ENCODE results near the gene RPGRIP1L.
A peak's percentile ranks its signal among the peaks of the same experiment; 100 is the strongest.

RPGRIP1L gene

GRCh38 chr16:53559270-53559951 lies 144.2 kb downstream of the RPGRIP1L start:
- H3K9me3 Mint-ChIP-seq: no peaks in the 10 kb centered on the region
- DNase-seq (ENCODE audit: low spot score in 2 of 2) (no peak), ATAC-seq (ENCODE audit: low read depth) (no peak)
- H3K27me3 Mint-ChIP-seq: no peaks in the 10 kb centered on the region
- no peak overlapping the region for H3K27ac Mint-ChIP-seq
- H3K4me3 Mint-ChIP-seq: no peak overlapping the region
- no peaks in the 10 kb centered on the region for H3K36me3 Mint-ChIP-seq
- no peaks in the 10 kb centered on the region for H3K4me1 Mint-ChIP-seq

DNA sequence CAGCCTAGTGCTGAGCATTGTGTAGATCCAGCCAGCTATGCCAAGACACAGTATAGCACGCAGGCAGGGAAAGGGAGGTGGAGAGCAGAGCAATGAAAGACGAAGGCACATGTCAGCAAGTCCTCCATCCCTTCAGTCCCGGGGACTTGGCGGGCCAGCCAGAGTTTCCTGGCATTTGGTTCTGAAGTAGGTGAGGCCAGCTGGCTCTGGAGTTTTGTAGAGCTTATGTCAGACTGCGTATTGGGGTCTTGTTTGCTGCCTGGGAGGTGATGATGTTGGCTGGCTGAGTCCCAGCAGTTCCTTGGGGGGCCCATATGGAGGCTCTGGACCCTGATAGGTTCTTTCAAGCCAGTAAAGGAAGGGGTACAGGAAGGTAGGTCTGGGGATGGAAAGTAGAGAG lies 144.9 kb downstream of the RPGRIP1L start:
- no peak overlapping the region for H3K27ac Mint-ChIP-seq
- H3K27me3 Mint-ChIP-seq: no peaks in the 10 kb centered on the region
- H3K4me1 Mint-ChIP-seq: no peaks in the 10 kb centered on the region
- no peak for DNase-seq (ENCODE audit: low spot score in 2 of 2)
- no peaks in the 10 kb centered on the region for H3K36me3 Mint-ChIP-seq
- no peak for ATAC-seq (ENCODE audit: low read depth)
- H3K9me3 Mint-ChIP-seq: no peaks in the 10 kb centered on the region
- no peak overlapping the region for H3K4me3 Mint-ChIP-seq

- H3K36me3 Mint-ChIP-seq: no peaks in the 10 kb centered on the region
- DNase-seq (ENCODE audit: low spot score in 2 of 2) (no peak), ATAC-seq (ENCODE audit: low read depth) (no peak)
- no peaks in the 10 kb centered on the region for H3K9me3 Mint-ChIP-seq
- H3K4me3 Mint-ChIP-seq: no peak overlapping the region
- no peaks in the 10 kb centered on the region for H3K4me1 Mint-ChIP-seq
- no peaks in the 10 kb centered on the region for H3K27me3 Mint-ChIP-seq
- no peak overlapping the region for H3K27ac Mint-ChIP-seq
Observed at GRCh38 chr16:53556521-53556920, 147.1 kb downstream of the RPGRIP1L start.

- Mint-ChIP-seq H3K27ac (no peak overlapping the region), H3K9me3 (no peaks in the 10 kb centered on the region), H3K4me3 (no peak overlapping the region), H3K36me3 (no peaks in the 10 kb centered on the region), H3K4me1 (peaks cover 4% of the 10 kb centered on the region), H3K27me3 (peaks cover 9% of the 10 kb centered on the region)
- peak; percentile 93 for ATAC-seq (ENCODE audit: low read depth)
- DNase-seq (ENCODE audit: low spot score in 2 of 2): peak; percentile 37 to 38
Observed at GRCh38 chr16:53549970-53550690, 153.5 kb downstream of the RPGRIP1L start.
